Pancreas (tissue), 8 donors: ENCODE data around the gene NT5C3A. TPM values are rescaled to one million over a fixed set of nuclear protein-coding genes. Genes with fewer than 3 reads are reported as not detected.

Source experiments
- polyA plus RNA-seq, 2 donors: library from polyadenylated mRNA; stranded (reverse); fragments of 200-250 nt; gene quantifications; one replicate each; pipeline ENCODE4 v1.2.3, GENCODE V29; 2013
- total RNA-seq, 6 donors: library from RNA; stranded (reverse); fragmentation: NEBNext Ultra II Directional in 4 of 6; extraction: Animal tissue kit (Norgen Biotek cat#: 25700) in 4 of 6; gene quantifications; one replicate each; pipeline versions ENCODE4 v1.2.1 to v1.2.4, GENCODE V29; 2021 to 2023
- donor health status: healthy with polysubstance abuse.
- donor health status: DM: no; HTN: no; CAD: no; lungs with moderate emphysema.
- donor health status: DM: no; HTN: no; CAD: no.
- donor health status: Bipolar disorder and iron deficiency.
- donor health status: DM: yes; HTN: yes; CAD: no.
- donor health status: DM: no; HTN: no; CAD: no.
- donor health status: DM: no; HTN: no; CAD: no.
- donor health status: DM: yes; HTN: yes; CAD: no.

The NT5C3A gene
- total and polyA plus RNA-seq, 8 donors, result 13.8 to 30.3 (median 24.6) TPM

Other genes with a start within 250 kb of the NT5C3A start
- gene KBTBD2, start 171.0 kb downstream of the NT5C3A start, total RNA-seq, result 10 to 100 TPM in 2 of 6 donors, 1 to 10 TPM in 4; 6.4 to 18.1 (median 7.5) TPM
- gene KBTBD2, start 171.0 kb downstream of the NT5C3A start, polyA plus RNA-seq, result 10 to 100 TPM in 1 of 2 donors, 1 to 10 TPM in 1; 6.3 to 13.3 TPM
- 10 to 100 TPM; 44.1 to 82.4 (median 54.8) TPM for gene FKBP9, start 105.3 kb downstream of the NT5C3A start, total RNA-seq
- 10 to 100 TPM; 20.0 to 20.8 TPM for gene FKBP9, start 105.3 kb downstream of the NT5C3A start, polyA plus RNA-seq
- 10 to 100 TPM in 1 of 6 donors, 1 to 10 TPM in 5; 5.5 to 10.3 (median 7.1) TPM for gene RP9, start 46.6 kb upstream of the NT5C3A start, total RNA-seq
- gene RP9, start 46.6 kb upstream of the NT5C3A start, polyA plus RNA-seq, result 10 to 100 TPM in 1 of 2 donors, 1 to 10 TPM in 1; 8.1 to 20.1 TPM
- gene BBS9, start 66.8 kb upstream of the NT5C3A start, total RNA-seq, result 10 to 100 TPM in 1 of 6 donors, 1 to 10 TPM in 5; 4.4 to 10.8 (median 6.4) TPM
- gene BBS9, start 66.8 kb upstream of the NT5C3A start, polyA plus RNA-seq, result 1 to 10 TPM; 2.6 to 3.4 TPM